Cerebellar nuclear complex (tissue), 1 donor: ENCODE data around the gene DDX5.
"Not testable (repeated sequence)": the region's sequence is repeated elsewhere in the genome, so short reads cannot be mapped to it uniquely, and the experiment has no call there.

Experiments used
- DNase-seq, 2 experiments: peaks; one replicate each; lab custom pipeline; 2025; lab: John Stamatoyannopoulos, UW

The DDX5 gene

GRCh38 chr17:64508683-64509082, 2.6 kb upstream of the DDX5 start:
- DNase-seq: no peak

GRCh38 chr17:64507413-64507782, 1.3 kb upstream of the DDX5 start:
- DNase-seq: no peak

GRCh38 chr17:64506576-64507412, 705 bp upstream of the DDX5 start, which contains the start of gene CEP95:
Gene CEP95, plus strand, starts transcription at chr17:64506977. Its CDS starts 121 bp downstream, at chr17:64507098.
- peak; percentile 31 to 91 for DNase-seq

- DNase-seq: peak; percentile 28 to 48
Observed at GRCh38 chr17:64505340-64506200, 519 bp downstream of the DDX5 start.

GRCh38 chr17:64504769-64505339, 1.2 kb downstream of the DDX5 start:
- no peak for DNase-seq

- DNase-seq: no peak
Observed at GRCh38 chr17:64503821-64504768, 2.0 kb downstream of the DDX5 start.

GRCh38 chr17:64503341-64503740, 2.7 kb downstream of the DDX5 start:
- no peak for DNase-seq

GRCh38 chr17:64502809-64503208, 3.3 kb downstream of the DDX5 start:
- DNase-seq: no peak

GRCh38 chr17:64502021-64502420, 4.1 kb downstream of the DDX5 start:
- DNase-seq: no peak

GRCh38 chr17:64500862-64501765, 5.0 kb downstream of the DDX5 start:
- no peak for DNase-seq

- DNase-seq: no peak
Observed at GRCh38 chr17:64500487-64500859, 5.6 kb downstream of the DDX5 start.

- DNase-seq: no peak
Observed at GRCh38 chr17:64499805-64500486, 6.1 kb downstream of the DDX5 start.

GRCh38 chr17:64498308-64499203, 7.5 kb downstream of the DDX5 start:
- DNase-seq: no peak

- no peak for DNase-seq
Observed at GRCh38 chr17:64497565-64498035, 8.5 kb downstream of the DDX5 start.

GRCh38 chr17:64496786-64497564, 9.1 kb downstream of the DDX5 start, which contains the start of gene POLG2:
Gene POLG2, minus strand, starts transcription at chr17:64497054. Its CDS starts 86 bp downstream, at chr17:64496968.
- peak; percentile 15 to 64 for DNase-seq

- DNase-seq: no peak
Observed at GRCh38 chr17:64496348-64496785, 9.7 kb downstream of the DDX5 start.

GRCh38 chr17:64495300-64495699, 10.8 kb downstream of the DDX5 start:
- not testable (repeated sequence) for DNase-seq

- DNase-seq: no peak
Observed at GRCh38 chr17:64494121-64494520, 12.0 kb downstream of the DDX5 start.
